IPS DF 6.9 (cell line): ENCODE data around the gene AOPEP.

ENCODE experiments used
- DNase-seq: peaks from one replicate; pipeline ENCODE4 v3.0.0-alpha.2; 2013; ENCODE audit warnings: low read depth, low spot score
- H3K27ac ChIP-seq: one replicate; pipeline ENCODE4 v1.5.1; 2013; ENCODE audit warnings: low read length, control low read depth
- H3K27me3 ChIP-seq: 2 replicates; pipeline ENCODE4 v1.6.1; 2013; ENCODE audit warnings: mild to moderate bottlenecking, low read length; ENCODE audit not compliant: control insufficient read depth, insufficient read depth
- H3K36me3 ChIP-seq: 2 replicates; pipeline ENCODE4 v1.6.1; 2013; ENCODE audit warnings: low read length; ENCODE audit not compliant: control insufficient read depth, insufficient read depth
- H3K4me1 ChIP-seq: 2 replicates; pipeline ENCODE4 v1.6.1; 2013; ENCODE audit warnings: low read length; ENCODE audit not compliant: control insufficient read depth, insufficient read depth
- H3K4me3 ChIP-seq: 2 replicates; pipeline ENCODE4 v1.5.1; 2013; ENCODE audit warnings: mild to moderate bottlenecking, low read length
- H3K9me3 ChIP-seq: 2 replicates; pipeline ENCODE4 v1.6.1; 2013; ENCODE audit warnings: low read length, inconsistent platforms; ENCODE audit not compliant: control insufficient read depth, insufficient read depth
- WGBS: extraction: QIAGEN DNeasy Blood & Tissue Kit; methylation state at CpG from one replicate; pipeline ENCODE4 v1.1.7; 2013; ENCODE audit warnings: mixed read lengths, missing lambda C conversion rate; ENCODE audit not compliant: insufficient read length, insufficient coverage; 5-methylcytosine and 5-hydroxymethylcytosine counted together

AOPEP gene

DNA sequence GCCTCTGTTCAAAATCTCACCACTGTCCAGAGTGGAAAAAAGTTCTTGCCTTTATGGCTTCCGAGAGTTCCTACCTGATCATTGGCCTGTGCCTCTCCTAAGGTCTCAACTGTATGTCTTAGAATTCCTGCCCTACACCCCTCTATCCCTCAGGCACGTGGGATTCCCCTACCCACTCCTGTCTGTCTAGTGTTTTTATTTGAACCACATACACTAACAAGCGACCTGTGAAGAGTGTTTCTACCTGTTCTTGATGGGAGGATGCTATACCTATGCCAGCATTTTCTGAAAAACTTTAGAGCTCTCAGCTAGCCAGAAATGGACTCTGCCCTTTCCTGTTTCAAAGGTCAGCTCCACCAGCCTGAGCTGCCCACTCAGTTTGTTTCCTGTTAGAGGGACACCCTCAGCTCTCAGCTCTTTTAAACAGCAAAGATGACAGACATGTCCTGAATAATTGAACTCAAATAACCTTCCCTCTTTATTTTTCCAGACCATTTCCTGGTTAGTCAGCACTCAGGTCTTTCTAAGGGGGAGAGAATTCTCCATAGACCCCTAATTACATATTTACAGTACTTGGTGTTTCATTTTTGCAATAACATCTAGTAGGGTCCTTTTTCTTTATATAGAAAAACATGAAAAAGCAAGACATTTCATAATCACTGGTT is 214.8 kb downstream of the AOPEP start:
- Histone ChIP-seq H3K27me3 (no peaks in the 10 kb centered on the region), H3K4me1 (no peaks in the 10 kb centered on the region), H3K27ac (no peak overlapping the region), H3K9me3 (no peaks in the 10 kb centered on the region), H3K36me3 (no peaks in the 10 kb centered on the region), H3K4me3 (no peak overlapping the region)
- no CpG with 5 or more reads among the region's 3 CpGs for WGBS
- no peak for DNase-seq

DNA sequence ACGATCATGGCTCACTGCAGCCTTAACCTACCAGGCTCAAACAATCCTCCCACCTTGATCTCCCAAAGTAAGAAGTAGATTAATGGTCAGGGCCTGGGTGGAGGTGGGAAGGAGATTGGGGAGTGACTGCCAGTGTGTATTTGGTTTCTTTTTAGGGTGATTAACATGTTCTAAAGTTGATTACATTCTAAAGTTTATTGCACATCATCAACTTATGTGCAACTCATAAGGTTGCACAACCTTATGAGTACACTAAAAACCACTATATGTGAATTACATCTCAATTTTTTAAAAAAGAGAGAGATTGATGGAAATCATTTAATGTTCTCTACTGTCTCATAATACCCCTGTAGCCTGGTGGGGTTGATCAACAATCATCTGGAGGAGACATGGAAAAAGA is 218.1 kb downstream of the AOPEP start:
- no CpG with 5 or more reads among the region's 1 CpG for WGBS
- no peak overlapping the region for H3K4me3 ChIP-seq
- H3K4me1 ChIP-seq: peaks cover 1% of the 10 kb centered on the region
- DNase-seq: no peak
- H3K27ac ChIP-seq: no peak overlapping the region
- H3K27me3 ChIP-seq: no peaks in the 10 kb centered on the region
- no peaks in the 10 kb centered on the region for H3K9me3 ChIP-seq
- H3K36me3 ChIP-seq: no peaks in the 10 kb centered on the region

DNA sequence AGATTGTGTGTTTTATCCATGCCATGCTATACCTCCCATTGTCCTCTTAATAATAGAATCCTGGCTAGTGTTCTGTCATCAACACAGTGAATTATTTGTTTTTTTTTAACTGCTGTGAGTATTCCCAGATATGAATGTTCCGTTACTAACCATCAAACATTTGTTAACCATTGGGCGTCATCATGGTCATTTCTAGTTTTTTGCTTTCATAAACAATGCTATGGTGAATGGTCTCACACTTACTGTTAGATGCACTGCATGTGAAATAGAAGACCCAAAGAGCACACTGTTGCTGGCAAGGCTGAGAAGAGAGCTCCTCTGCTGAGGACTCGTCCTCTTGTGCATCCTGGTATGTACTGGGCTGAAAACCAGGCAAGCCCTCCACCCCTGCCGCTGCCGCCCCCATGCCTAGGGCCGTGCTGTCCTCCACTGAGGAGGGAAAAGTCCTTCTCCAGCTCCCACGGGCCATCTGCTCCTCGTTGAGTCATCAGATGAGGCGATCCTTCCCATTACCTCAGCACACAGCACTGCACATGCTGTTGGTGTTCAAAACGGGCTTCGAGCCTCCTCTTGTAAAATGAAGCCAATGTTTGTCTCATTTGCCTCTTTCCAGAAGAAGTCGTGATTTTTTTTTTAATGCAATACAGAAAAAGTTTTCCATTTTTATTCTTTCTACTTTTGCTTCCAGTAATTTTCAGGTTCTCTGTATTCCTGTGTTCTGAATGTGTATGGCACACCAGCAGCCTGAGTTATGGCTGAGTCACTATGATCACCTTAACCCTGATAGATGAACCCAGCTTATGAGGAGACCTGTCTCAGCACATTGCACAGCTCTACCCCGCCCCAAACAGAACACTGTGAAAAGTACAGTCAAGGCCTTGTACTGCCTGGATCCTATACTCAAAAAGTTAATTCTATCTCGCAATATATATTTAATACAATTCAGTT is 219.0 kb downstream of the AOPEP start:
- H3K27ac ChIP-seq: no peak overlapping the region
- no peaks in the 10 kb centered on the region for H3K27me3 ChIP-seq
- WGBS: no CpG with 5 or more reads among the region's 14 CpGs
- no peaks in the 10 kb centered on the region for H3K36me3 ChIP-seq
- no peak for DNase-seq
- H3K4me3 ChIP-seq: no peak overlapping the region
- no peaks in the 10 kb centered on the region for H3K9me3 ChIP-seq
- H3K4me1 ChIP-seq: peaks cover 5% of the 10 kb centered on the region

DNA sequence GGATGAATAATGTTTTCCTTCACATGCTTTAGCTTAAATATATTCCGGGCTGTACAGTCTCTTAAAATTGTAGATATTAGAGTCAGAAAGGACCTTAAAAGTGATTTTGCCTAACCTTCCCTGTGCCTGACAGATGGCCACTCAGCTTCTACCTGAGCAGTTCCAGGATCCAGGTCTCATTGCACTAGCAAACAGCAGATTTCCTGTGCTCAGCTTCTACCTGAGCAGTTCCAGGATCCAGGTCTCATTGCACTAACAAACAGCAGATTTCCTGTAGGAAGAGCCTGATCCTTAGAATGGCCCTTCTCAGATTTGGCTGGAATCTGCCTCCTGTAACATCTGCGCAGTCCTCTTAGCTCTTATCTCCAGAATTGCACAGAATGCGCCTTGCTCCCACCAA is 219.8 kb downstream of the AOPEP start:
- no peaks in the 10 kb centered on the region for H3K9me3 ChIP-seq
- no peaks in the 10 kb centered on the region for H3K36me3 ChIP-seq
- WGBS: no CpG with 5 or more reads among the region's 3 CpGs
- no peak for DNase-seq
- H3K27ac ChIP-seq: no peak overlapping the region
- peaks cover 9% of the 10 kb centered on the region for H3K4me1 ChIP-seq
- H3K27me3 ChIP-seq: no peaks in the 10 kb centered on the region
- H3K4me3 ChIP-seq: no peak overlapping the region

DNA sequence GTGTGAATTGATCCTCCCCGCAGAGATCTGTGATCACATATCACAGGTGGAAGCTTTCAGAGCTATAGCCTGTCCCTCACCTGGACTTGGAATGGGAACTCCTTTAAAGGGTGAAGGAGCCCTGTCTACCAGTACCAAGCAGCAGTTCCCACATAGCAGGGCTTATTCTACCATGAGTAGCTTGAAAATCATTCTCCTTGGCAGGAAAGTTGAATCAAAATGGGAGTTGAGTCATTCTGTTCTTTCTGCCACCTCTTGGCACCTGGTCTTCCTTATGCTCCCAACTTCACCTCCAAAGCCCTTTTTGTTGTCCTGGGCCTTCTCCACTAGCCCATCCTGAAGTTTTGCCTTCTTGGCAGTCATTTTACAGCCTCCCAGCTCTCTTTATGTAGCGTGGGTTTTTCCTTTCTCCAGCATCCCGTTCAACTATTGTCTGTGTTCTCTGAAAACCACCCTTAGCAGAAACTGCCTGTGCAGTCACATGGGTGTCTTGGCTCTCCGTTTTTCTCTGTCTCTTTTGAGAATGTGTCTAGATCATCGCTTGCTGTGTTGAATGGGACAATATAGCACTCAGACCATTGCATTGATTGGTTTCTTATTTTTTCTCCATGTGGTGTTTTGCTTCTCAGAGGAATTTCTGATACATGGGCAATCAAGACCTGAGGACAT is 222.2 kb downstream of the AOPEP start:
- DNase-seq: no peak
- no peak overlapping the region for H3K27ac ChIP-seq
- H3K4me1 ChIP-seq: peaks cover 10% of the 10 kb centered on the region
- WGBS: no CpG with 5 or more reads among the region's 5 CpGs
- H3K36me3 ChIP-seq: no peaks in the 10 kb centered on the region
- no peak overlapping the region for H3K4me3 ChIP-seq
- H3K27me3 ChIP-seq: no peaks in the 10 kb centered on the region
- H3K9me3 ChIP-seq: no peaks in the 10 kb centered on the region

DNA sequence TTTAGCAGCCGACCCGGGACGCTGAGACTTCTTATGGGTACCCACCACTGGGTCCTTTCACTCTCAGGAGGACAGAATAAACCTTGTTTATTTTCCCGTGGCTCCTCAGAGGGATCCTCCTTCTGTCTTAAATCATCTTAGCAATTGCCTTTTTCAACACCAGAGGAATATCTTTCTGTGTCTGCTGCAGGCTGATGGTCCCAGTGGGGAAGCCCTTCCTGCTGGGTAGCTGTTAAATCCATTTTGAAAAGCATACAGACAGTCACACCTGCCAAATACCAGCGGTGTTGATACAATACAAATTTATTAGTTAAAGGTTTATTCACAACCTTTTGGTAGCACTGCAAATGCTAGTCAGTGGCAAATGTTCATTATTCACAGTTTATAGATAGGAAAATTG is 222.9 kb downstream of the AOPEP start:
- WGBS: no CpG with 5 or more reads among the region's 5 CpGs
- Histone ChIP-seq H3K9me3 (no peaks in the 10 kb centered on the region), H3K27ac (no peak overlapping the region), H3K27me3 (no peaks in the 10 kb centered on the region), H3K36me3 (no peaks in the 10 kb centered on the region), H3K4me3 (no peak overlapping the region), H3K4me1 (peaks cover 10% of the 10 kb centered on the region)
- DNase-seq: no peak

DNA sequence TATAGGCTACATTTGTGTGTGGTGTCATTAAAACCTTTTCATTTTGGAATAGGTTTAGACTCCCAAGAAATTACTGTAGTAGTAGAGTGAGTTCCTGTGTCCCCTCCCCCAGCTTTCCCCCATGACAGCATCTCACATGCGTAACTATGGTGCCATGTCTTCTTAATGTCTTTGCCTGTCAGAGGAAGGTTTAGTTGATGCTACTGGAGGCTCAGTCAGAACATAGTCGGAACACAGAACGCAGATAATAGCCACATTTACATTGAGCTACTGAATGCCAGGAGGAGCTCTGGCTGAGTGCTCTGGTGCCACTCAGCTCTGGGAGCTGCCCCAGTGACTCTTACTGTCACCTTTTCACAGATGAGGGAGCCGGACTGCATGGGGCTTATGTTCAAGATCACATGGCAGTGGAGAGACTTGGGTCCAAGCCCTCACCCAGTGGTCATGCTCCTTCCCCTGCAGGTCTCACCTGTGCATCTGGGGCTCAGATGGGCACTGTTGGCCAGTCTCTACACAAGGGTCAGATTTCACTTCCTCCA is 223.6 kb downstream of the AOPEP start:
- WGBS: no CpG with 5 or more reads among the region's 4 CpGs
- Histone ChIP-seq H3K9me3 (no peaks in the 10 kb centered on the region), H3K36me3 (no peaks in the 10 kb centered on the region), H3K4me1 (peaks cover 10% of the 10 kb centered on the region), H3K27ac (no peak overlapping the region), H3K4me3 (no peak overlapping the region), H3K27me3 (no peaks in the 10 kb centered on the region)
- no peak for DNase-seq

DNA sequence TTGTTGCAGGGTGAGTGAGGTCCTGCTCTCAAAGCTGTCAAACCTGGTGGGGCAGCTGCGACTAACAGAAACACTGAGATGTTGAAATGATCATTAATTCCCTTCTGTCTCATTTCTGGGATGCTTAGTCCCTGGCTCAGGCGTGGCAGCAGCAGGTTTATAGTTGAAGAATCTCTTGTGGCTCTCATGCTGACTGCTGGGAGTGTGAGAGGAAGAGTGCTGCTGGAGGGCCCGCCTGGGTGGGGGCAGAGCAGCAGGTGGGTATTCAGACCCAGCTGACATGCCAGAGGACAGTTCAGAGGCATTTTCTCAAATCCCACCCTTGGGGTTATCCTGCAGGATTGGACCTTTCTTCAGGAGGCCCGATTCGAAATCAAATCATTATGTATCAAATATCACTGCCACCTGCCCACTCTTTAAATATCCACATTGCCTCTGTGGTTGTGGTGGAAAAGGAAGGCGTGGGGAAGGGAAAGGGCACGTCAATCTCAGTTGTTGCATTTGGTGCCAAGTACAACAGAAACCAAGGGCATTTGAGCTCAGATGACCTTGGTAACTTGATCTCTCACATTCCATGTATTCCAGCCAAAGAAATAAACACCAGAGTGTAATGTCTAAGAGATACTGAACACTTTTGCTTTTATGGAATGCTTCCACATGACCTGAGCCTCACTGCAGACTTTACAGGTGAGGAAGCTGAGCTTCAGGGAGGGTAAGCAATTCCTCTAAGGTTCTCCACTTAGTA is 224.3 kb downstream of the AOPEP start:
- H3K4me3 ChIP-seq: no peak overlapping the region
- H3K27ac ChIP-seq: no peak overlapping the region
- peaks cover 10% of the 10 kb centered on the region for H3K4me1 ChIP-seq
- H3K36me3 ChIP-seq: no peaks in the 10 kb centered on the region
- no peaks in the 10 kb centered on the region for H3K9me3 ChIP-seq
- no peak for DNase-seq
- no CpG with 5 or more reads among the region's 7 CpGs for whole genome bisulfite sequencing
- H3K27me3 ChIP-seq: no peaks in the 10 kb centered on the region

DNA sequence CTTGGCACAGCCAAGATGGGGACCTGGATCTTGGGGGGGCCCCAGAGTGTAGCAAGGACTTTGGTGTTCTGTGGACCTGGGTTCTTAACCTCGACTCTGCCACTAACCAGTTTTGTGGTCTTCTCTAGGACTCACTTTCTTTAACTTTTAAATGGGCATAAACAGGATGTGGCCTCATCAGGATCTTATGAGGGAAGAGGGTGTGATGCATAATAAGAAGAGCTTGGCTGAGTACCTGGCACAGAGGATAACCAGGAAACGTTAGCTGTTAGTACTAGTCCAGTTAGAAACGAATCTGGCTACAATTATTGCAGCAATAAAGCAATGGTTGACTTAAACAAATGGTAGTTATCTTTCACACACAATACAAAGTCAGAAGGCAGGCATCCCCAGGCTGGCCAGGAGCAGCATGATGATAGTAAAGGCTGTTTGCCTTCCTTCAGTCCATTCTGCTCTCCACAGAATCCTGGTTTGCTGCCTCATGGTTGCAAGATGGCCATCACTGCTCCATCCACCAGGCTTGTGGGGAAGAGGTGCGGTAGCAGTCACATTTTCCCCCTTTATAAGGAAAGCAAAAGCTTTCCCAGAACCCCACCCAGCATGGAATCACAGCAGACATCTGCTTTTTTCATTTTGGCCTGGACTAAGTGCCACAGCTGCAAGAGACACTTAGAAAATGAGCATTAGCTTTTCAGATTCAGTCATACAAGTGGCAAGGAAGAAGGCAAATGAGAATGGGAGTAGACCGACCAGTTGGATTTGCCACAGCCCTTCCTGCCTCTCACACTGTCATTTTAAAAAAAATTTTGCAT is 225.0 kb downstream of the AOPEP start:
- no CpG with 5 or more reads among the region's 5 CpGs for WGBS
- Histone ChIP-seq H3K4me3 (no peak overlapping the region), H3K36me3 (no peaks in the 10 kb centered on the region), H3K9me3 (no peaks in the 10 kb centered on the region), H3K27me3 (no peaks in the 10 kb centered on the region), H3K4me1 (peaks cover 10% of the 10 kb centered on the region), H3K27ac (no peak overlapping the region)
- DNase-seq: no peak
